Mesenchymal stem cell (in vitro differentiated cells and primary cell): Measurements from ENCODE around the gene GPR119.
"Not testable (repeated sequence)": the region's sequence is repeated elsewhere in the genome, so short reads cannot be mapped to it uniquely, and the experiment has no call there.

Experiments
- DNase-seq: peaks from one replicate; pipeline ENCODE4 v3.0.0-alpha.2; 2013
- H2AFZ ChIP-seq: one replicate; pipeline ENCODE4 v1.6.1; 2013; ENCODE audit warnings: low read depth, mild to moderate bottlenecking, control low read depth, inconsistent platforms, low read length, moderate library complexity
- H2AK5ac ChIP-seq: 2 replicates; pipeline ENCODE4 v1.6.1; 2013; ENCODE audit warnings: low read length, moderate library complexity, mild to moderate bottlenecking, inconsistent platforms; ENCODE audit not compliant: severe bottlenecking
- H2BK120ac ChIP-seq: one replicate; pipeline ENCODE4 v1.6.1; 2013; ENCODE audit warnings: low read depth, mild to moderate bottlenecking, inconsistent platforms, low read length, moderate library complexity
- H2BK12ac ChIP-seq, 2 experiments: one replicate each; pipeline ENCODE4 v1.6.1; 2013; ENCODE audit warnings: inconsistent platforms in 2 of 2, low read length in 2 of 2, mild to moderate bottlenecking in 2 of 2, moderate library complexity in 2 of 2, control low read depth in 1 of 2
- H2BK15ac ChIP-seq: one replicate; pipeline ENCODE4 v1.6.1; 2013; ENCODE audit warnings: mild to moderate bottlenecking, low read depth, inconsistent platforms; ENCODE audit not compliant: poor library complexity, severe bottlenecking
- H2BK5ac ChIP-seq: 2 replicates; pipeline ENCODE4 v1.6.1; 2013; ENCODE audit warnings: low read depth, mild to moderate bottlenecking, low read length, control low read depth, inconsistent platforms; ENCODE audit not compliant: poor library complexity, severe bottlenecking
- H3K14ac ChIP-seq, 2 experiments: one replicate each; pipeline ENCODE4 v1.6.1; 2013; ENCODE audit warnings: inconsistent platforms in 2 of 2, low read length in 2 of 2, control low read depth in 1 of 2, mild to moderate bottlenecking in 1 of 2, moderate library complexity in 1 of 2
- H3K18ac ChIP-seq, 2 experiments: one replicate each; pipeline ENCODE4 v1.6.1; 2013; ENCODE audit warnings: inconsistent platforms in 2 of 2, low read length in 2 of 2, control low read depth in 1 of 2, low read depth in 1 of 2, mild to moderate bottlenecking in 1 of 2
- H3K23ac ChIP-seq, 2 experiments: one replicate each; pipeline ENCODE4 v1.6.1; 2013; ENCODE audit warnings: inconsistent platforms in 2 of 2, low read length in 2 of 2, mild to moderate bottlenecking in 2 of 2, moderate library complexity in 2 of 2, control low read depth in 1 of 2
- H3K27ac ChIP-seq: 2 replicates; pipeline ENCODE4 v1.5.1; 2013; ENCODE audit warnings: mild to moderate bottlenecking, moderate library complexity, low read length, control low read depth, inconsistent platforms; ENCODE audit not compliant: poor library complexity, severe bottlenecking
- H3K27me3 ChIP-seq, 2 experiments: 2 replicates each; pipeline versions ENCODE4 v1.6.1 to v1.7.0; 2013; ENCODE audit warnings: low read length in 2 of 2, mild to moderate bottlenecking in 2 of 2, moderate library complexity in 2 of 2, control low read depth in 1 of 2, inconsistent platforms in 1 of 2; ENCODE audit not compliant: control insufficient read depth in 1 of 2, insufficient read depth in 1 of 2
- H3K36me3 ChIP-seq, 2 experiments: 2 replicates each; pipeline versions ENCODE4 v1.6.1 to v1.7.0; 2013; ENCODE audit warnings: low read length in 2 of 2, control low read depth in 1 of 2, inconsistent platforms in 1 of 2, low read depth in 1 of 2, mild to moderate bottlenecking in 1 of 2; ENCODE audit not compliant: insufficient read depth in 2 of 2, control insufficient read depth in 1 of 2
- H3K4ac ChIP-seq, 2 experiments: one replicate each; pipeline ENCODE4 v1.6.1; 2013; ENCODE audit warnings: inconsistent platforms in 2 of 2, low read length in 2 of 2, mild to moderate bottlenecking in 2 of 2, moderate library complexity in 2 of 2, control low read depth in 1 of 2, low read depth in 1 of 2
- H3K4me1 ChIP-seq: 2 replicates; pipeline ENCODE4 v1.6.1; 2013; ENCODE audit warnings: low read depth, low read length, control low read depth; ENCODE audit not compliant: control insufficient read depth, insufficient read depth
- H3K4me2 ChIP-seq: 2 replicates; pipeline ENCODE4 v1.6.1; 2013; ENCODE audit warnings: low read length, mild to moderate bottlenecking, inconsistent platforms; ENCODE audit not compliant: poor library complexity, severe bottlenecking
- H3K4me3 ChIP-seq, 2 experiments: 2 replicates each; pipeline versions ENCODE4 v1.5.1 to v1.7.0; 2013; ENCODE audit warnings: low read length in 2 of 2, mild to moderate bottlenecking in 2 of 2, control low read depth in 1 of 2, low read depth in 1 of 2; ENCODE audit not compliant: insufficient read depth in 1 of 2
- H3K79me1 ChIP-seq: replicated peaks from 2 replicates; pipeline ENCODE4 v1.6.1; 2013; ENCODE audit warnings: mild to moderate bottlenecking, control low read depth, low read length, inconsistent platforms; ENCODE audit not compliant: poor library complexity, severe bottlenecking
- H3K9ac ChIP-seq: 2 replicates; pipeline ENCODE4 v1.7.0; 2013; ENCODE audit warnings: mild to moderate bottlenecking, low read length, moderate library complexity
- H3K9me3 ChIP-seq: 2 replicates; pipeline ENCODE4 v1.7.0; 2013; ENCODE audit warnings: mild to moderate bottlenecking, low read length; ENCODE audit not compliant: control insufficient read depth
- H4K8ac ChIP-seq: one replicate; pipeline ENCODE4 v1.6.1; 2013; ENCODE audit warnings: inconsistent platforms, mild to moderate bottlenecking, low read length, moderate library complexity
- H4K91ac ChIP-seq: one replicate; pipeline ENCODE4 v1.6.1; 2013; ENCODE audit warnings: mild to moderate bottlenecking, low read length, inconsistent platforms
- WGBS: methylation state at CpG from one replicate; pipeline ENCODE4 v1.1.7; 2013; ENCODE audit warnings: mixed read lengths; 5-methylcytosine and 5-hydroxymethylcytosine counted together

The GPR119 gene

GRCh38 chrX:130376077-130376476 is 9.4 kb downstream of the GPR119 start:
- Histone ChIP-seq H4K8ac (no peak overlapping the region), H3K9me3 (no peaks in the 10 kb centered on the region), H3K4me1 (no peaks in the 10 kb centered on the region), H3K27me3 (peaks cover 0 to 3% of the 10 kb centered on the region in 2 experiments), H3K14ac (no peak overlapping the region), H3K9ac (no peak overlapping the region), H3K4me2 (no peak overlapping the region), H2AFZ (no peak overlapping the region), H2BK5ac (no peak overlapping the region), H3K36me3 (peaks cover 0 to 3% of the 10 kb centered on the region in 2 experiments), H3K4ac (no peak overlapping the region), H3K18ac (no peak overlapping the region), H2BK12ac (no peak overlapping the region), H2BK15ac (no peak overlapping the region), H3K23ac (no peak overlapping the region), H3K4me3 (no peak overlapping the region), H4K91ac (no peak overlapping the region), H2BK120ac (no peak overlapping the region), H3K27ac (no peak overlapping the region), H2AK5ac (no peak overlapping the region), H3K79me1 (no peaks in the 10 kb centered on the region)
- DNase-seq: no peak

GRCh38 chrX:130352050-130352449 is 33.4 kb downstream of the GPR119 start:
- H2BK5ac ChIP-seq, H3K23ac ChIP-seq, H3K27me3 ChIP-seq, H3K9me3 ChIP-seq, H2BK12ac ChIP-seq, H3K4me1 ChIP-seq, DNase-seq, H4K91ac ChIP-seq, H2AFZ ChIP-seq, H3K27ac ChIP-seq, H3K18ac ChIP-seq, H3K79me1 ChIP-seq, H3K9ac ChIP-seq, H2AK5ac ChIP-seq, H3K14ac ChIP-seq, H2BK120ac ChIP-seq, H4K8ac ChIP-seq, H3K4me2 ChIP-seq, H3K4me3 ChIP-seq, H2BK15ac ChIP-seq, H3K4ac ChIP-seq: not testable (repeated sequence)
- 89% methylated on average over 1 of the region's 1 CpG for WGBS
- H3K36me3 ChIP-seq: peaks cover 0 to 19% of the 10 kb centered on the region in 2 experiments

- H2AFZ ChIP-seq: no peak overlapping the region
- no peak overlapping the region for H2BK12ac ChIP-seq
- peaks cover 0 to 19% of the 10 kb centered on the region in 2 experiments for H3K36me3 ChIP-seq
- no peak overlapping the region for H2BK15ac ChIP-seq
- H2BK120ac ChIP-seq: no peak overlapping the region
- H3K18ac ChIP-seq: no peak overlapping the region
- WGBS: 100% methylated on average over 1 of the region's 3 CpGs
- H3K4me3 ChIP-seq: no peak overlapping the region
- no peak overlapping the region for H3K14ac ChIP-seq
- H3K27me3 ChIP-seq: no peaks in the 10 kb centered on the region
- H3K27ac ChIP-seq: no peak overlapping the region
- H3K9ac ChIP-seq: no peak overlapping the region
- no peak overlapping the region for H2AK5ac ChIP-seq
- no peak overlapping the region for H3K4me2 ChIP-seq
- H3K23ac ChIP-seq: no peak overlapping the region
- no peak overlapping the region for H2BK5ac ChIP-seq
- H3K79me1 ChIP-seq: peaks cover 1% of the 10 kb centered on the region
- H4K8ac ChIP-seq: no peak overlapping the region
- no peaks in the 10 kb centered on the region for H3K4me1 ChIP-seq
- no peaks in the 10 kb centered on the region for H3K9me3 ChIP-seq
- no peak for DNase-seq
- no peak overlapping the region for H3K4ac ChIP-seq
- no peak overlapping the region for H4K91ac ChIP-seq
These were observed 33.9 kb downstream of the GPR119 start for GRCh38 chrX:130351567-130351966.

- no peak overlapping the region for H4K8ac ChIP-seq
- no peaks in the 10 kb centered on the region for H3K4me1 ChIP-seq
- no peaks in the 10 kb centered on the region for H3K79me1 ChIP-seq
- H3K14ac ChIP-seq: no peak overlapping the region
- no peak overlapping the region for H4K91ac ChIP-seq
- no peak overlapping the region for H3K27ac ChIP-seq
- H2AFZ ChIP-seq: no peak overlapping the region
- H3K18ac ChIP-seq: no peak overlapping the region
- H3K4ac ChIP-seq: no peak overlapping the region
- H3K36me3 ChIP-seq: peaks cover 0 to 16% of the 10 kb centered on the region in 2 experiments
- H3K4me2 ChIP-seq: no peak overlapping the region
- WGBS: no CpG with 5 or more reads among the region's 1 CpG
- no peak overlapping the region for H2BK5ac ChIP-seq
- H3K9me3 ChIP-seq: no peaks in the 10 kb centered on the region
- no peak overlapping the region for H2BK120ac ChIP-seq
- H3K23ac ChIP-seq: no peak overlapping the region
- no peaks in the 10 kb centered on the region for H3K27me3 ChIP-seq
- no peak overlapping the region for H3K9ac ChIP-seq
- H2BK12ac ChIP-seq: no peak overlapping the region
- H3K4me3 ChIP-seq: no peak overlapping the region
- H2AK5ac ChIP-seq: no peak overlapping the region
- no peak overlapping the region for H2BK15ac ChIP-seq
- DNase-seq: no peak
These were observed 38.2 kb downstream of the GPR119 start for GRCh38 chrX:130347321-130347720.
